EH (cell line): ENCODE results near the gene PIGP.
"Not testable (repeated sequence)": the region's sequence is repeated elsewhere in the genome, so short reads cannot be mapped to it uniquely, and the experiment has no call there.

Experiments used
- DNase-seq: peaks from one replicate; pipeline ENCODE4 v3.0.0-alpha.2; 2015; ENCODE audit warnings: low read depth

PIGP gene

DNA sequence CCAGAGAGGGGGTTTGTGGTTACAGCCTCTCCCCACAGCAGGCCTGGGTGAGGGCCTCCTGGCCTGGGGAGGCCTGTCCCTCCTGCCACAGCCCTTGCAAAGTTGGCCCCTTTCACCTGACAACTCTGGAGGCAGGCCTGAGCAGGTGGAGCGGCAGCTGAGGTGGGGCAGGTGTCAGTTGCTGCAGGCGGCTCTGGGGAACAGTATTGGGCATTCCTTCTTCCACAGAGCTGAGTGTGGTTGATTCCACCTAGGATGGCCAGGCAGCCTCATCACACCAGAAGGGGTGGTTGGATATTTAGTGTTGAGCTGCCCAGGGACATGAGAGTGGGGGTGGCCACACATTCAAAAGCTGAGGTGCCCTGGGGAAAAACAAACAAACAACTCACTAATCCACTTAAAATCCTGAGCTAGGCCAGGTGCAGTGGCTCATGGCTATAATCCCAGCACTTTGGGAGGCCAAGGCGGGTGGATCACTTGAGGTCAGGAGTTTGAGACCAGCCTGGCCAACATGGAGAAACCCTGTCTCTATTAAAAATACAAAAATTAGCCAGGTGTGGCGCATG lies 31.1 kb downstream of the PIGP start:
- no peak for DNase-seq

DNA sequence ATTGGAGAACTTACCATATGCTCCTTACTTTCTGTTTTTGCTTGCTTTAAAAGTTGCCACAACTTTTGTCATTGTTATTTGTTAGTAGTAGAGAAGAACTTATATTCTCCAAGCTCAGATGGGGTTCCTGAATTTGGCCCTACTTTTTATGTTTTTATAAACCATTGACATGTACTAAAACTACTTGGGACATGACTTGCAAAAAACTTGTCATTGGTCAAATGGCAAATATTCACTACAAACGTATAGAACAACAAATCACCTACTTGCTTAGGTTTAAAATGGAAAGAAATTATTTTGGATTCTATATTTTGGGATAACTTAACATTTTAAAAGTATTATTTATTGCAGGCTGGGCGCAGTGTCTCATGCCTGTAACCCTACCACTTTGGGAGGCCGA lies 32.7 kb downstream of the PIGP start:
- no peak for DNase-seq

GRCh38 chr21:37039411-37040075 lies 33.3 kb downstream of the PIGP start:
- DNase-seq = peak; percentile 15

GRCh38 chr21:37036177-37036576 lies 36.7 kb downstream of the PIGP start:
- DNase-seq = no peak

GRCh38 chr21:37034394-37034793 lies 38.5 kb downstream of the PIGP start:
- not testable (repeated sequence) for DNase-seq

- peak; percentile 77 for DNase-seq
Measured at GRCh38 chr21:37032877-37033471, 39.9 kb downstream of the PIGP start.

DNA sequence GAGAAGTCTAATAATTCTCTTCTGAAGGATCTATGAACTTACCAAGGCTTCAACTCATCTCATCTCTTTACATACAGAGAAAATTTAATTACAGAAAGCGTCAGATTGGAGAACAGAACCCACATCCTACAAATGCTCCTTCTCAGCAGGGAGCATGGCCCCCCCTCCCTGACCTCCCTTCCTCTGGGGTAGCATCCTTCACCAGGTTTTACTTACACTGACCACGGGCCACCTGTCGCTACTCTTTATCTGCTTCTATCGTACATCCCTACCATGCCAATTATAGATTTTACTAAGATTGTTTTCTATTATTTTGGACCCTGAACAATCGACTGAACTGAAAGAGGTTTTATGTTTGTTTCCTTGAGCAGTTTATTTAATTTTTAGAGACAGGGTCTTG lies 40.6 kb downstream of the PIGP start:
- DNase-seq = no peak

DNA sequence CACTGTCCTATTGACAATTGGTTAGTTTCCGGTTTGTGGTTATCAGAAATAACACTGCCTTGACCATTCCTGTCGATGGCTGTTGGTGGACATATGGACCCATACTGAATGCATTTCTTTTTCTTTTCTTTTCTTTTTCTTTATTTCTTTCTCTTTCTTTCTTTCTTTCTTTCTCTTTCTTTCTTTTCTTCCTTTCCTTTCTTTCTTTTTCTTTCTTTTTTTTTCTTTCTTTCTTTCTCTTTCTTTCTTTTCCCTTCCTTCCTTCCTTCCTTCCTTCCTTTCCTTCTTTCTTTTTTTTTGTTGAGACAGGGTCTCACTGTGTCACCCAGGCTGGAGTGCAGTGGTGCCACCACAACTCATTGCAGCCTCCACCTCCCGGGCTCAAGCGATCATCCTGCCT lies 42.0 kb downstream of the PIGP start:
- DNase-seq = no peak

DNA sequence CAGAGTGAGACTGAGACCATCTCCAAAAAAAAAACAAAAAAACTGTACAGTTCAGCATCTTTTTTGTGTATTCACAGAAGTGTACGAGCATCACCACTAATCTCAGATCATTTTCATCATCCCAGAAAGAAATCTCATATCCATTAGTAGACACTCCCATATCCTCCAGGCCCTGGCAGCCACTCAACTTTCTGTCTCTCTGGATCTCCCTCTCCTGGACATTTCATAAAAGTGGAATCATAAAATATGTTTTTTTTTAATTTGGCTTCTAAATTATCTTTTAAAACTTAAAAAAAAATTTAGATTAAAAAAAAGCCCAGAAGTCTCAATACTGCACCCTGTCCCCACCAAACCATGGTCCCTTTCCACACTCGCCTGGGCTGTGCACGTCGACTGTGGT lies 44.3 kb downstream of the PIGP start:
- peak; percentile 25 for DNase-seq

- no peak for DNase-seq
Measured at GRCh38 chr21:37026499-37026898, 46.4 kb downstream of the PIGP start.

- DNase-seq = no peak
Measured at GRCh38 chr21:37017951-37018679, 54.8 kb downstream of the PIGP start.
